Activated CD4-positive, alpha-beta T cell treated with anti-CD3 and anti-CD28 coated beads, Interleukin-2, amount 10 ng/mL, durations not matched to agents 7 days and 5 days (primary cell): ENCODE results near the gene UNC50. TPM values are rescaled to one million over a fixed set of nuclear protein-coding genes. Genes with fewer than 3 reads are reported as not detected.
A peak's percentile ranks its signal among the peaks of the same experiment; 100 is the strongest.
"Not testable (repeated sequence)": the region's sequence is repeated elsewhere in the genome, so short reads cannot be mapped to it uniquely, and the experiment has no call there.

Experiments
- CTCF ChIA-PET: fragments of 350-600 bp; sonication (Branson Sonifier 250); formaldehyde crosslinking; loops from one replicate; lab custom pipeline; 2021; ENCODE audit warnings: antibody characterized with exemption; lab: Charles Lee
- POLR2A ChIA-PET: fragments of 350-600 bp; sonication (Branson Sonifier 250); formaldehyde crosslinking; loops from one replicate; lab custom pipeline; 2021; ENCODE audit warnings: antibody characterized with exemption; lab: Charles Lee
- DNase-seq: peaks from one replicate; pipeline ENCODE4 v3.0.0-alpha.2; 2020
- H3K27ac Mint-ChIP-seq: one replicate; pipeline ENCODE4 v1.8.0; 2021; ENCODE audit warnings: mild to moderate bottlenecking, moderate library complexity, mixed read lengths
- H3K27me3 Mint-ChIP-seq: one replicate; pipeline ENCODE4 v1.8.0; 2021; ENCODE audit warnings: mixed read lengths
- H3K36me3 Mint-ChIP-seq: one replicate; pipeline ENCODE4 v1.8.0; 2021; ENCODE audit warnings: low read depth, mixed read lengths
- H3K4me1 Mint-ChIP-seq: one replicate; pipeline ENCODE4 v1.8.0; 2021; ENCODE audit warnings: mixed read lengths
- H3K4me3 Mint-ChIP-seq: one replicate; pipeline ENCODE4 v1.8.0; 2021; ENCODE audit warnings: mild to moderate bottlenecking, moderate library complexity, mixed read lengths
- H3K9me3 Mint-ChIP-seq: one replicate; pipeline ENCODE4 v1.8.0; 2021; ENCODE audit warnings: mixed read lengths
- total RNA-seq, 2 experiments: library from RNA; stranded (reverse); gene quantifications; one replicate each; pipeline ENCODE4 v1.2.3, GENCODE V29; 2021

UNC50 gene
- total RNA-seq, 2 experiments from 2014 or later = 25.6 to 31.1 TPM

DNA sequence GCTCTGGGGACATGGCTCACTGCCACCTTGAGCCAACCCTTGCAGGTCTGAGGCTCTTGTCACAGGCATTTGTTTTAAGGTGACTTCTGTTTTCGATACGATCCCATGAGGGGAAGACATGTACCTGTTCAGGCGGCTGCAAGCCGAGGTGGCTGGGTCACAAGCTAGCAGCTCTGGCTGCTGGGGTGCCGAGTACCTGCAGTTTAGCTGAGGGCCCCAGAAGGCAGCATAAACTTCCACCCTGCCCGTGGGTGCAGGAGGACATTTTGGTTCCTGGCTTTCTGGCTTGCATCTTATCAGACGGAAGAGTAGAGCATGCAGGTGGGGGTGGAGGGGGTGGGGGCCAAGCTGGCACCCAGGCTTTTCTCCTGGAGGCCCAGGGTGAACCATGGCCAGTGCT, 28.5 kb upstream of the UNC50 start:
- peaks cover 61% of the 10 kb centered on the region for H3K36me3 Mint-ChIP-seq
- no peaks in the 10 kb centered on the region for H3K27me3 Mint-ChIP-seq
- H3K4me1 Mint-ChIP-seq = no peaks in the 10 kb centered on the region
- DNase-seq = no peak
- ChIA-PET POLR2A (no interaction called here), CTCF (interaction anchor here (0.6 to 1.5 kb wide), 4 partner anchors 11 to 657 kb away, joined by 3 to 5 read pairs (median 4); no protein-coding TSS in a partner anchor)
- H3K27ac Mint-ChIP-seq = no peak overlapping the region
- H3K4me3 Mint-ChIP-seq = no peak overlapping the region
- H3K9me3 Mint-ChIP-seq = no peaks in the 10 kb centered on the region

DNA sequence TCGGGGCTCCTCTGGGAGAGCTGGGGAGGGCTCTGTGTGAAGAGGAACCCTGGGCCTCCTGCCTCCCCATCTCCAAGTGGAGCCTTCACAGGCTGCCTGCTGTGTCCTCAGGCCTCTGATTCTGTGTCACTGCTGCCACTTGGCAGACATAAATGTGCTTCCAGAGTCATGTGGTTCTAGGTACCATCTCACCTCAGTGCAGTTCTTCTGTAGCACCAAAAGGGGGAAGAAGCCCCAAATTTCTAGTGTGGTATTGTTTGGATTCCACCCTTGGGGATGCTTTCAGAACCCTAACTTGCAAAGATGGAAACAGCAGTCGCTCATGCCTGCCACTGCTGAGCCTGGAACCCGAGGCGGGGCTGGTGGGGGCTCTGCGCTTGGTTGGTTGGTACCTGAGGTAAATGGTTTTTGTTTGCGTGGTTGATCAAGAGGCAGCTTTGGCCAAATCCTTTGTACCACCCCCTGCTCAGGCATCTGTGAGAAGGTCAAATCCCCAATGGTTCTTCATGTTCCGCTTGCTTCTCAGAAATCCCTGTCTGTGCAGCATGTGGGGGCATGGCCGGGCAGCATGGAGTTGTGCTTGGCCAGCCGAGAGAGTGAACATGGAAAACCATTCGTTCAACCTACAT, 27.6 kb upstream of the UNC50 start:
- Mint-ChIP-seq H3K4me3 (no peak overlapping the region), H3K27me3 (no peaks in the 10 kb centered on the region), H3K27ac (no peak overlapping the region), H3K4me1 (no peaks in the 10 kb centered on the region), H3K9me3 (no peaks in the 10 kb centered on the region), H3K36me3 (peaks cover 58% of the 10 kb centered on the region)
- DNase-seq = no peak
- POLR2A ChIA-PET = no interaction called here
- CTCF ChIA-PET = interaction anchor here (1.3 to 1.5 kb wide), 2 partner anchors 12 to 22 kb away, joined by 4 to 5 read pairs; no protein-coding TSS in a partner anchor

DNA sequence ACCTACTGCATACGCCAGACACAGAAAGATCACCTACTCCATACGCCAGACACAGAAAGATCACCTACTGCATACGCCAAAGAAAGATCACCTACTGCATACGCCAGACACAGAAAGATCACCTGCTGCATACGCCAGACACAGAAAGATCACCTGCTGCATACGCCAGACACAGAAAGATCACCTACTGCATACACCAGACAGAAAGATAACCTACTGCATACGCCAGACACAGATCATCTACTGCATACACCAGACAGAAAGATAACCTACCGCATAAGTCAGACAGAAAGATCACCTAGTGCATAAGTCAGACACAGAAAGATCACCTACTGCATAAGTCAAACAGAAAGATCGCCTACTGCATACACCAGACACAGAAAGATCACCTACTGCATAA, 25.9 kb upstream of the UNC50 start:
- Mint-ChIP-seq H3K36me3 (peaks cover 59% of the 10 kb centered on the region), H3K9me3 (no peaks in the 10 kb centered on the region), H3K4me3 (no peak overlapping the region), H3K27me3 (no peaks in the 10 kb centered on the region), H3K27ac (no peak overlapping the region), H3K4me1 (peaks cover 1% of the 10 kb centered on the region)
- ChIA-PET POLR2A (no interaction called here), CTCF (no interaction called here)
- no peak for DNase-seq

DNA sequence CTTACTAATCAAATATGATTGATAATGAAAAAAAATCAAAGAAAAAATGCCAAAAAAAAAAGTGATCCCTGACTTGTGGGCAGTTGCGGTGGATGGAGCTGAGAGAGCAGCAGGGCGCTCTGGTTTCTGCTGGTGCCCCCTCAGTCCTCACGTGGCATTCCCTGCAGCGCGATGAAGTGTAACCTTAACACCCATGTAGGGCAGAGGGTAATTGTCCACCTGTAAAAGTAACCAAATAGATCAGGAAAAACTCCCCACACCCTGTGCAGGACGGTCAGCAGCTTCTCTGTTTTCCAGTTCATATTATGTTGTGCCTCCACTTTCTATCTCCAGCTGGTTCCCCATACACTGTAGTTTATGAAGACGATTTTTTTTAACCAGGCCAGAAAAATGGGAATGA, 25.1 kb upstream of the UNC50 start:
- ChIA-PET POLR2A (no interaction called here), CTCF (interaction anchor here (0.8 kb wide), 1 partner anchor 7 kb away, joined by 3 read pairs; no protein-coding TSS in a partner anchor)
- no peak overlapping the region for H3K27ac Mint-ChIP-seq
- DNase-seq = no peak
- H3K9me3 Mint-ChIP-seq = no peaks in the 10 kb centered on the region
- H3K4me1 Mint-ChIP-seq = peaks cover 3% of the 10 kb centered on the region
- no peaks in the 10 kb centered on the region for H3K27me3 Mint-ChIP-seq
- H3K36me3 Mint-ChIP-seq = peaks cover 58% of the 10 kb centered on the region
- no peak overlapping the region for H3K4me3 Mint-ChIP-seq

DNA sequence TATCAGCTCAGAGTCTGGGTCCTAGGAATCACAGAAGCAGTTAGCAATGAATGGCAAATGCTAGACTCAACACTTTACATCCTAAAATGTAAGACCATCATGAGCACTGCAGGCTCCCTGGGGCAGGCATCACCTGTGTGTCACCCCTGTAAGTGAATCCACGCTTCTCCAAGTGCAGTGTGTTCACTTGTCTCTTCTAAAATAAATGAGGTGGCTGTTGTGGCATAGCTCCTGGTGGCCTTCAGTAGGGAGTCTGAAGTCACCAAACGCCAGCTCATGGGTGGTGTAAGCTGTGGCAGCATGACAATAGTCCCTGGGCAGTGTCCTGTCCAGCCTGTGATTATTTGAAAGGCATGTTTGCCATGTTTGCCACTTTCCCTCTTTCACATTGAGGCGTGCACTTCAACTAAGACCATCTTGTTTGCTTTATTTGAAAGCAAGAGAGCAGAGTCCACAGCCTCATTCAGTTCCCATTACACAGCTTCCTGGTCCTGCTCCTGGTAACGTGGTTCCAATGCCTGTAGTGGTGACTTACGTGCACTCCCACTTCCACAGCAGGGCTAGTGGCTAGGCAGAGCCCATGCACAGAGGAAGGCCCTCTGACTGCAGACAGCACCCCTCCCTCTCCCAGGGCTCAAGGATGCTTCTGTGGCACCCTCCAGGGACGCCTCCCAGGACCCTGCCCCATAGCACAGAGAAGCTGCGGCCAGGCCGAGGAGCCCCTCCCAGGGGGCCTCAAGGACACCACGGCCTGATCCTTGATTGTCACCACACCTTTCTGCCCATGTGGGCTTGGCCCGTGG, 24.4 kb upstream of the UNC50 start:
- Mint-ChIP-seq H3K9me3 (no peaks in the 10 kb centered on the region), H3K27me3 (no peaks in the 10 kb centered on the region), H3K27ac (peak overlapping the region; percentile 44), H3K36me3 (peaks cover 56% of the 10 kb centered on the region), H3K4me3 (no peak overlapping the region), H3K4me1 (peaks cover 7% of the 10 kb centered on the region)
- no peak for DNase-seq
- ChIA-PET POLR2A (no interaction called here), CTCF (interaction anchor here (0.8 kb wide), 1 partner anchor 8 kb away, joined by 3 read pairs; no protein-coding TSS in a partner anchor)

DNA sequence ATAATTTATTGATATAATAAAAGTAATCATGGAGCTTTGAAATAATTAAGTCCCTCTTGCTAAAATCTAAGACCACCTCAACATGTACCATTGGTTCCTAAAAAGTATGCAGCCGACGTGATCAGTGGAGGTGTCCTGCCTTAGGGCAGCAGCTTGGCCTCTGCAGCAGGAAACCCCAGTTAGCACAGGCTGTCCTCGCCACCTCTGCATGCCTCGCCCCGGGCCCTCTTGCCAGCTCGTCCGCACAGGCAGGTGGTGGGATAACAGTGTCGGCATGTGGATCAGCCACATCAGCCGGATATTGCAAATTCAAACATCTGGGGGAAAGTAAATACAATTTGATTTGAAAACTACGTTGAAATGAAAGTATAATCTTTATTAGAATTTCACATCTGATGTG, 23.0 kb upstream of the UNC50 start:
- no peaks in the 10 kb centered on the region for H3K27me3 Mint-ChIP-seq
- ChIA-PET CTCF (interaction anchor here (0.6 kb wide), 1 partner anchor 199 kb away, joined by 3 read pairs; no protein-coding TSS in a partner anchor), POLR2A (no interaction called here)
- DNase-seq = no peak
- peak overlapping the region; percentile 22 for H3K27ac Mint-ChIP-seq
- no peaks in the 10 kb centered on the region for H3K9me3 Mint-ChIP-seq
- peaks cover 61% of the 10 kb centered on the region for H3K36me3 Mint-ChIP-seq
- H3K4me3 Mint-ChIP-seq = no peak overlapping the region
- peaks cover 13% of the 10 kb centered on the region for H3K4me1 Mint-ChIP-seq

DNA sequence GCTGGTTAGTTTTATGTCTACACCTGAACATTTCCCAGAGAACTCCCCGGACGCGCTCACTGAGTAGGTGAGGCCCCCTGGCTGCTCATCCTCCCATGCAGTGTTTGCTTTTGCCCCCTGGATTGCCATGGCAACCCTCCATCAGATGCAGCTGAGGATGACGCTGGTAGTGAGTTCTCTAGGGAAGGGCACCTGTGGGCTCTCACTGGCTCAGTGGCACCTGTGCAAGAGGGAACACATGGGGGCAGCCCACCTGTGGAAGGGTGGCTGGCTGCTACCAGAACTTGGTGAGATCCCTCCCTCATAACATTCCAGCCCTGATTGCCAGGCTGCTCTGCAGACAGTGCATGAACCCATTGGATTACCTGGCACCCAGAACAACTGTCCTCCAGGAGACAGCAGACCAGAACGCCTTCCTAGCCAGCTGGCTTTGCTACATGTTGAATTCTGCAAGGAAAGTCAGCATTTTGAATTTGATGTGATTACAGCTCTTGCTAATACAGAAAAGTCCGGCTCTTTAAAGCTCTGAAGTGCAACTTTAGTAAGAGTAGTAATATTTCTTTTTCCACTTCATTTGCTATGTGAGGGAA, 21.7 kb upstream of the UNC50 start:
- Mint-ChIP-seq H3K9me3 (no peaks in the 10 kb centered on the region), H3K36me3 (peaks cover 69% of the 10 kb centered on the region), H3K27ac (no peak overlapping the region), H3K4me1 (peaks cover 16% of the 10 kb centered on the region), H3K27me3 (no peaks in the 10 kb centered on the region), H3K4me3 (no peak overlapping the region)
- DNase-seq = no peak
- ChIA-PET POLR2A (interaction anchor here (0.6 kb wide), 1 partner anchor 48 kb away, joined by 5 read pairs; no protein-coding TSS in a partner anchor), CTCF (interaction anchor here (0.7 to 1.1 kb wide), 2 partner anchors 10 to 17 kb away, joined by 3 to 5 read pairs; no protein-coding TSS in a partner anchor)

DNA sequence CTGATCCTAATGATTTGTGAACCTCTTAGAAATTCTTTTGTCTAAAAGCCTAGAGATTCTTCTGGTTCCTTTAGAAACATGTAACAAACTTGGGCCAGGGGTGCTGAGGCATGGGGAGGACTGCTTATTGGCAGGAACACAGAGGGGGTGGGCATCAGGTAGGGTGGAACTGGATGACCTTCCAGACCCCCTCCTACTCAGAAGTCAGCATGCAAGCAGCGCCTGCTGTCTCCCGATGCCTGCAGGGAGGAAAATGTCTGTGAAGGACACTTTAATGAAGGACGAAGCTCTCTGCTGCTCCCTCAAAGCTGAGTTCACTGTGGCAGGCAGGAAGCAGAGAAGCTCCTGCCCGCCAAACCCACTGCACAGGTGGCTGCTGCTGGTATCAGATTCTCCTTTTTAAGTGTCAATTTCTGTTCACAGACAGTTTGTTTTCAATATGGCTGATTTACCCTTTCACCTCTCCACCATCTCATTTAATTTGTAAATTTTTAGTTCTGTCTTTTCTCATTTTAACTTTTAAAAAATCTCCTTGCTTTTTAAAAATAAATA, 19.4 kb upstream of the UNC50 start:
- POLR2A ChIA-PET = no interaction called here
- DNase-seq = no peak
- Mint-ChIP-seq H3K4me3 (no peak overlapping the region), H3K27me3 (no peaks in the 10 kb centered on the region), H3K4me1 (peaks cover 16% of the 10 kb centered on the region), H3K9me3 (peaks cover 8% of the 10 kb centered on the region), H3K27ac (peak overlapping the region; percentile 63), H3K36me3 (peaks cover 74% of the 10 kb centered on the region)
- CTCF ChIA-PET = no interaction called here

DNA sequence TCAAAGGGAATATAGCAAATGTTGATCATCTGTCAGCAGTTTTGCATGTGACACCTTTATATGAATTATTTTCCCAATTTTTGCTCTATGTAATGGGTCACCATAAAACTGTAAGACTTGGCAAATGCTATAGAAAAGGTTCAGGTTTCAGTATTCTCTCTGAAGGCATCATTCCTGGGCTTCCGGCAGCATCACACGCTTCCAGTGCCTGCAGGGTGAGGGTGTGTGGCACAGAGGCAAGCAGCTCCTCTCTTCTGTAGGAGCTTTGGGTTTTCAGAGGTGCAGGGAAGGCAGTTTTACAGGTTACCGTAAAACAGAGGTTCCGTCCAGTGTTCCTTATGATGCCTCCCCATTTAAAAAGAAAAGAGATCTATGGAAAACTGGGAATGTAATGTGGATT, 18.9 kb upstream of the UNC50 start:
- H3K9me3 Mint-ChIP-seq = peaks cover 9% of the 10 kb centered on the region
- POLR2A ChIA-PET = no interaction called here
- peaks cover 79% of the 10 kb centered on the region for H3K36me3 Mint-ChIP-seq
- DNase-seq = no peak
- no peaks in the 10 kb centered on the region for H3K27me3 Mint-ChIP-seq
- peaks cover 16% of the 10 kb centered on the region for H3K4me1 Mint-ChIP-seq
- no peak overlapping the region for H3K4me3 Mint-ChIP-seq
- H3K27ac Mint-ChIP-seq = no peak overlapping the region
- CTCF ChIA-PET = no interaction called here

DNA sequence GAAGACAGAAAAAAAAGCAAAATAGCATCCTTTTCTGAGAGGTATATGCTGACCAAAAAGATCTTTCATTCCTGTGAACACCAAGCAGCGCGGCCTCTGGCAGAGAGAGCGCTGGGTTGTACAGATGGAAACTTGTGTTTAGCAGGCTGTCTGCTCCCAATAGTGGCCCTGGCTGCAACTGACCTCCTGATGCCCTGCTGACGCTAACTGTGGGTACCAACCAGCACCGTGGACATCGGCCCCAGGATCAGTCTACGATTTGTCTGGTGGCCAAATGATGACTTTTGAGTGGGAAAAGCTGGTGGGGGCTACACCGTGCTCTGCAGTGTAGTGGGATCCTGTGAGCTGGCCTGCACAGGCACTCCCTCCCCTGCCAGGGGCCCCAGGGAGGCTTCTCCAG, 15.8 kb upstream of the UNC50 start:
- ChIA-PET POLR2A (no interaction called here), CTCF (no interaction called here)
- peaks cover 72% of the 10 kb centered on the region for H3K36me3 Mint-ChIP-seq
- no peak overlapping the region for H3K4me3 Mint-ChIP-seq
- no peak for DNase-seq
- no peaks in the 10 kb centered on the region for H3K27me3 Mint-ChIP-seq
- H3K9me3 Mint-ChIP-seq = peaks cover 9% of the 10 kb centered on the region
- no peak overlapping the region for H3K27ac Mint-ChIP-seq
- H3K4me1 Mint-ChIP-seq = peaks cover 16% of the 10 kb centered on the region

DNA sequence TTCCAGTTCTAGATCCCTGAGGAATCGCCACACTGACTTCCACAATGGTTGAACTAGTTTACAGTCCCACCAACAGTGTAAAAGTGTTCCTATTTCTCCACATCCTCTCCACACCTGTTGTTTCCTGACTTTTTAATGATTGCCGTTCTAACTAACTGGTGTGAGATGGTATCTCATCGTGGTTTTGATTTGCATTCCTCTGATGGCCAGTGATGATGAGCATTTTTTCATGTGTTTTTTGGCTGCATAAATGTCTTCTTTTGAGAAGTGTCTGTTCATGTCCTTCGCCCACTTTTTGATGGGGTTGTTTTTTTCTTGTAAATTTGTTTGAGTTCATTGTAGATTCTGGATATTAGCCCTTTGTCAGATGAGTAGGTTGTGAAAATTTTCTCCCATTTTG, 13.7 kb upstream of the UNC50 start:
- H3K9me3 Mint-ChIP-seq = not testable (repeated sequence)

DNA sequence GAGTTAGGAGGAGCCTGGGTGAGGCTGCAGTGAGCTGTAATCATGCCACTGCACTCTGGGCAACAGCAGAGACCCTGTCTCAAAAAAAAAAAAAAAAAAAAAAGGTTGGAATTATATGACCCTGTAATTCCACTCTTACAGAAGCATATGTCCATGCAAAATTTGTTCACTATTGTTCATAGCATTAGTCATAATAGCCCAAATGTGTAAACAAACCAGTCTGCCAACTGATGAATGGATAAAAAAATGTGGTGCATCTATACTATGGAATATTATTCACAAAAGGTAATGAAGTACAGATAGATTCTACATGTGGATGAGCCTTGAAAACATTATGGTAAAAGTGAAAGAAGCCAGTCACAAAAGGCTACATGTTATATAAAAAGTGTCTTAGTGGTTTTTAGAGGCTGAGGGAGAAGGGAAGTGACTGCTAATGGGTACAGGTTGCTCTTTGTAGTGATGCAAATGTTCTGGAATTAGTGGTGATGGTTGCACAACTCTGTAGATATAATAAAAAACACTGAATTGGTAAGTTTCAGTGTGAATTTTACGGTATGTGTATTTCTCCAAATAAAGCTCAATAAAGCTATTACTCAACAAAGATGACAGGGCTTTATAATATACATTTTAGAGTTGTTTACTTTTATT, 9.5 kb upstream of the UNC50 start:
- Mint-ChIP-seq H3K4me1 (peaks cover 19% of the 10 kb centered on the region), H3K9me3 (peaks cover 2% of the 10 kb centered on the region), H3K27me3 (no peaks in the 10 kb centered on the region), H3K4me3 (no peak overlapping the region), H3K27ac (peak overlapping the region; percentile 54), H3K36me3 (peaks cover 38% of the 10 kb centered on the region)
- POLR2A ChIA-PET = no interaction called here
- CTCF ChIA-PET = interaction anchor here (1.3 kb wide), 1 partner anchor 223 kb away, joined by 4 read pairs; no protein-coding TSS in a partner anchor
- no peak for DNase-seq

More for the DNA sequence above, 13.7 kb upstream of the UNC50 start:
- H3K27me3 Mint-ChIP-seq, H3K4me3 Mint-ChIP-seq, CTCF ChIA-PET, DNase-seq, POLR2A ChIA-PET, H3K27ac Mint-ChIP-seq: not testable (repeated sequence)
- H3K4me1 Mint-ChIP-seq = peaks cover 17% of the 10 kb centered on the region
- peaks cover 64% of the 10 kb centered on the region for H3K36me3 Mint-ChIP-seq
